Memory B cell (primary cell): ENCODE measurements around the gene NCOA7.
"Not testable (repeated sequence)": the region's sequence is repeated elsewhere in the genome, so short reads cannot be mapped to it uniquely, and the experiment has no call there.

Source experiments
- ATAC-seq: fragments of 150-1000 bp; cut with Tn5 transposase; 2 replicates; pipeline ENCODE4 v1.10.0; 2021; ENCODE audit warnings: low read depth, mild to moderate bottlenecking, moderate library complexity
- DNase-seq, 2 donors: peaks; one replicate each; pipeline ENCODE4 v3.0.0; 2022; ENCODE audit warnings: low spot score in 2 of 2
- H3K27ac Mint-ChIP-seq: one replicate; pipeline ENCODE4 v1.8.0; 2022; ENCODE audit warnings: mild to moderate bottlenecking, moderate library complexity, mixed read lengths
- H3K27me3 Mint-ChIP-seq: one replicate; pipeline ENCODE4 v1.8.0; 2022; ENCODE audit warnings: mixed read lengths
- H3K36me3 Mint-ChIP-seq: one replicate; pipeline ENCODE4 v1.8.0; 2022; ENCODE audit warnings: mild to moderate bottlenecking, mixed read lengths
- H3K4me1 Mint-ChIP-seq: one replicate; pipeline ENCODE4 v1.8.0; 2022; ENCODE audit warnings: mixed read lengths
- H3K4me3 Mint-ChIP-seq: one replicate; pipeline ENCODE4 v1.8.0; 2022; ENCODE audit warnings: mild to moderate bottlenecking, moderate library complexity, mixed read lengths
- H3K9me3 Mint-ChIP-seq: one replicate; pipeline ENCODE4 v1.8.0; 2022; ENCODE audit warnings: mixed read lengths

The NCOA7 gene

GRCh38 chr6:125939791-125940190, 149.0 kb downstream of the NCOA7 start:
- H3K4me3 Mint-ChIP-seq, result no peak overlapping the region
- H3K27me3 Mint-ChIP-seq, result peaks cover 11% of the 10 kb centered on the region
- DNase-seq (no peak), ATAC-seq (no peak)
- no peaks in the 10 kb centered on the region for H3K36me3 Mint-ChIP-seq
- H3K9me3 Mint-ChIP-seq, result no peaks in the 10 kb centered on the region
- no peaks in the 10 kb centered on the region for H3K4me1 Mint-ChIP-seq
- no peak overlapping the region for H3K27ac Mint-ChIP-seq

- DNase-seq (no peak), ATAC-seq (no peak)
- Mint-ChIP-seq H3K9me3 (no peaks in the 10 kb centered on the region), H3K4me1 (no peaks in the 10 kb centered on the region), H3K27me3 (peaks cover 11% of the 10 kb centered on the region), H3K36me3 (no peaks in the 10 kb centered on the region), H3K27ac (no peak overlapping the region), H3K4me3 (no peak overlapping the region)
Measured at GRCh38 chr6:125940247-125941041, 149.7 kb downstream of the NCOA7 start.

DNA sequence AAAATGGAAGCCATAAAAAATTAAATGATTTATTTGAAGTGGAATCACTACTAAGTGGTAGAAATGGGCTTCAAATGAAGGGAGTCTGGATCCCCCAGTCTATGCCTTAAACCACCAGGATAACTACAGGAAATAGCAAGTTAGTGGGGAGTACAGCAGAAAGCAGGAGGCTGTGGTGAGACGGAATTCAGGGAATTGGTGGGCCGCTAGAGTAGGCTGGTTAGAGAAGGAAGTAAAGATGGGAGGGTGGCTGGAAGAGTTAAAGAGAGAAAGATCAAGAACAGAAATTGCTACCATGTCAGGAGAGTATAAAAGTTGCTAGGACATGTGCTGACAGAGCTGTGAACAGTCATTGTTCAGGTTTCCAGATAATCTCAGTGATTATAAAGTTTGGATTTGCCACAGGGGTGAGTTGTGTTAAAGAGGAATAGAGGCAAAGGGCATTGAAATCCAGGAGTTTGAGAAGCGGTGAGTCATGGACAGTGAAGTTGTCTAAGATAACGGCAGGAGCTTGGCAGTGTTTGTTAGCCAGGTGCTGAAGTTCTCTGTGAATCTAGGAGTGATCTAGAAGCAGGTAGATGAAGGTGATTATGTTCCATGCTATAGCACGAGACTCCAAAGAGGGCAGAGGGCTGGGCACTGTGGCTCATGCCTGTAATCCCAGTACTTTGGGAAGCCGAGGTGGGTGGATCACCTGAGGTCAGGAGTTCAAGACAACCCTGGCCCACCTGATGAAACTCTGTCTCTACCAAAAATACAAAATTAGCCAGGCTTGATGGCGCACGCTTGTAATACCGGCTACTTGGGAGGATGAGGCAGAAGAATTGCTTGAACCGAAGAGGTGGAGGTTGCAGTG, 152.1 kb downstream of the NCOA7 start:
- H3K27ac Mint-ChIP-seq, result no peak overlapping the region
- no peaks in the 10 kb centered on the region for H3K4me1 Mint-ChIP-seq
- H3K27me3 Mint-ChIP-seq, result peaks cover 13% of the 10 kb centered on the region
- DNase-seq (no peak), ATAC-seq (no peak)
- no peak overlapping the region for H3K4me3 Mint-ChIP-seq
- H3K36me3 Mint-ChIP-seq, result no peaks in the 10 kb centered on the region
- H3K9me3 Mint-ChIP-seq, result no peaks in the 10 kb centered on the region

- ATAC-seq, result no peak
- no peak overlapping the region for H3K27ac Mint-ChIP-seq
- peaks cover 16% of the 10 kb centered on the region for H3K27me3 Mint-ChIP-seq
- no peak for DNase-seq
- H3K4me3 Mint-ChIP-seq, result no peak overlapping the region
- H3K36me3 Mint-ChIP-seq, result no peaks in the 10 kb centered on the region
- no peaks in the 10 kb centered on the region for H3K4me1 Mint-ChIP-seq
- H3K9me3 Mint-ChIP-seq, result no peaks in the 10 kb centered on the region
Measured at GRCh38 chr6:125943528-125944433, 153.0 kb downstream of the NCOA7 start.

- no peak overlapping the region for H3K4me3 Mint-ChIP-seq
- H3K27ac Mint-ChIP-seq, result no peak overlapping the region
- no peak for ATAC-seq
- H3K9me3 Mint-ChIP-seq, result no peaks in the 10 kb centered on the region
- no peak for DNase-seq
- H3K4me1 Mint-ChIP-seq, result no peaks in the 10 kb centered on the region
- peaks cover 16% of the 10 kb centered on the region for H3K27me3 Mint-ChIP-seq
- no peaks in the 10 kb centered on the region for H3K36me3 Mint-ChIP-seq
Measured at GRCh38 chr6:125944434-125944816, 153.7 kb downstream of the NCOA7 start.

DNA sequence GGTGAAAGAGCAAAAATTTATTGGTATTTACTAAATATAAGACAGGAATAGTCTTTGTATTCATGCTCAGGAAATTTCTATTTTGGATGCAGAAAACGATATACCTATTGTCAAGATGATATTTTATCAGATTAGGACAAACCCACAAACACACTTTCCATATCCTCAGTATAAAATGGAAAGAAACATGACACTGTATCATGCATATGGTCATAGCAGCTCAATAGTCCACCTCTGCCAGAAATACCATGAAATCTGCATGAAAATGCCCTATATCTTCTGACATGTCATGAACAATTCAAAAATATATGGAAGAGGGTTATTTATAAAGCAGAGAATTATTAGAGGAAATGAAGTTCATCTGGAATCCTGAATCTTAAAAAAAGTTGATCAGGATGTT, 154.1 kb downstream of the NCOA7 start:
- Mint-ChIP-seq H3K27me3 (peaks cover 14% of the 10 kb centered on the region), H3K9me3 (no peaks in the 10 kb centered on the region), H3K4me3 (no peak overlapping the region), H3K36me3 (no peaks in the 10 kb centered on the region), H3K4me1 (no peaks in the 10 kb centered on the region), H3K27ac (no peak overlapping the region)
- no peak for ATAC-seq
- no peak for DNase-seq

DNA sequence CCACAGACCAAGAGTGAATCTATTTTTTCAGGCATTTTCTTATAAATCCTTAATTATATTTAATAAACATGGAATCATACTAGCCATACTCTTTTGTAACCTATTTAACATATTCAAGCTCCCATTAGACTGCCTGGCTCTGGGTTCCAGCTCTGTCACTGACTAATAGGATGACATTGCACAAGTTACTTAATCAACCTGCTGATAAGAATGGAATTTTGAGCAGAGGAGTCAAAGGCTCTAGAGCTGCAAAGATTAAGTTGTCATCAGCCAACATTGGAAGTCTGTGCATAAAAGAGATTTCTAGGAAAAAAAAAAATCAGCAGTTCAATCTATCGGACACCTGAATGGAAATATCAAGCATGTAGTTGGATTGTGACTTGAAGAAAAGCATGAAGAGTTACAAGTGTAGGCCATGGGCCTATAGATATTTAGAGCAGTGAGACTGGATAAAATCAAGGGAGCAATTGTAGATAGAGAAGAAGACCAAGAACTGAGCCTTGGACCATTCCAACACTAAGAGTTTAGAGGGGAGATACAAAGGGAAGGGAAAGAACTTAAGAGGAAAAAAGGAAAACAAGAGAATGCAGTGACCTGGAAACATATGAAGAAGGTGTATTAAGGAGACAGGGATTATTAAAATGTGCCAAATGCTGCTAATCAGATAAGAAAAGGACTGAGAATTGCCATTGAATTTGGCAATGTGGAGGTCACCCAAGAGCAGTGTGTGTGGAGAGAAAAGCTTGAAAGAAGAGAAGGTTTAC, 154.8 kb downstream of the NCOA7 start:
- H3K27me3 Mint-ChIP-seq, result peaks cover 14% of the 10 kb centered on the region
- H3K27ac Mint-ChIP-seq, result no peak overlapping the region
- H3K9me3 Mint-ChIP-seq, result no peaks in the 10 kb centered on the region
- no peak overlapping the region for H3K4me3 Mint-ChIP-seq
- ATAC-seq (no peak), DNase-seq (no peak)
- no peaks in the 10 kb centered on the region for H3K4me1 Mint-ChIP-seq
- no peaks in the 10 kb centered on the region for H3K36me3 Mint-ChIP-seq

GRCh38 chr6:125947615-125948014, 156.9 kb downstream of the NCOA7 start:
- H3K4me1 Mint-ChIP-seq, result no peaks in the 10 kb centered on the region
- H3K4me3 Mint-ChIP-seq, result no peak overlapping the region
- H3K27me3 Mint-ChIP-seq, result peaks cover 11% of the 10 kb centered on the region
- DNase-seq (no peak), ATAC-seq (no peak)
- H3K9me3 Mint-ChIP-seq, result no peaks in the 10 kb centered on the region
- no peaks in the 10 kb centered on the region for H3K36me3 Mint-ChIP-seq
- H3K27ac Mint-ChIP-seq, result no peak overlapping the region

DNA sequence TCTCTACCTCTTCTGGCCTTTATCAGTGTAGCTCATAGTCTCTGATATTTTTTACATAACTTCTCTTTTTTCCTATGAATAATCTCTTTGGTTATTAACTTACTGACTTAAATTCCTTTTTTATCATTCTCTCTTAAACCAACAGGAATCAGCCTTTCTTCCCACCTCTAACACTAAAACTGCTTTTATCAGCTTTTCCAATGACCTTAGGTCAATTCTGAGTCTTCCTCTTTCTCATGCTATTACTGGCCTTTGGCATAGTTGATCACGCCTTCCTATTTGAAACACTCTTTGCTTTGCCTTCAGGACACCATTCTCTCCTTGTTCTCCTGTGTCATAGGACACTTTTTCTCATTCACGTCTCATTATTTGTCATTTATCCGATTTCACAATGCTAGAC, 157.7 kb downstream of the NCOA7 start:
- no peak overlapping the region for H3K4me3 Mint-ChIP-seq

DNA sequence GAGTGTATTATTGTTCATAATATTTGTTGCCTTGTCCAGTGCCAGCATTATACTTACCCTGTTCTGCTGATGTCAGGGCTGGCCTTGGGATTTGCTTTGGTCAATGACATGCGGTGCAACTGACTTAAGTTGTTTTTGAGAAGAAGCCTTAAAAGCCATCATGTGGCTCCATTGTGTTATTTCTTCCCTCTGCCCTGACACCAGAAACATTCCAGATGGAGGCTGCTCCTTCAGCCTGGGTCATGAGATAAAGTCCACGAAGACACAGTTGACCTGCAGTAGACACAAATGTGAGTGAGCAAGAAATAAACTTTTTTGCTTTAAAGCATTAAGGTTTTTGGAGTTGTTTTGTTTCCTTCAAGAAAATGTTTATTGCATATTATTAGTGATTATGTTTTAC, 158.3 kb downstream of the NCOA7 start:
- ATAC-seq, result no peak
- no peak for DNase-seq
- Mint-ChIP-seq H3K36me3 (no peaks in the 10 kb centered on the region), H3K4me1 (no peaks in the 10 kb centered on the region), H3K27me3 (peaks cover 8% of the 10 kb centered on the region), H3K9me3 (no peaks in the 10 kb centered on the region), H3K4me3 (no peak overlapping the region), H3K27ac (no peak overlapping the region)

More for the DNA sequence above, 157.7 kb downstream of the NCOA7 start:
- Mint-ChIP-seq H3K36me3 (no peaks in the 10 kb centered on the region), H3K4me1 (no peaks in the 10 kb centered on the region), H3K27ac (no peak overlapping the region), H3K9me3 (no peaks in the 10 kb centered on the region), H3K27me3 (peaks cover 8% of the 10 kb centered on the region)
- no peak for DNase-seq
- ATAC-seq, result no peak

GRCh38 chr6:125950293-125950692, 159.5 kb downstream of the NCOA7 start:
- DNase-seq, result no peak
- Mint-ChIP-seq H3K27me3 (peaks cover 8% of the 10 kb centered on the region), H3K36me3 (no peaks in the 10 kb centered on the region), H3K4me3 (no peak overlapping the region), H3K4me1 (no peaks in the 10 kb centered on the region), H3K9me3 (no peaks in the 10 kb centered on the region), H3K27ac (no peak overlapping the region)
- ATAC-seq, result no peak

DNA sequence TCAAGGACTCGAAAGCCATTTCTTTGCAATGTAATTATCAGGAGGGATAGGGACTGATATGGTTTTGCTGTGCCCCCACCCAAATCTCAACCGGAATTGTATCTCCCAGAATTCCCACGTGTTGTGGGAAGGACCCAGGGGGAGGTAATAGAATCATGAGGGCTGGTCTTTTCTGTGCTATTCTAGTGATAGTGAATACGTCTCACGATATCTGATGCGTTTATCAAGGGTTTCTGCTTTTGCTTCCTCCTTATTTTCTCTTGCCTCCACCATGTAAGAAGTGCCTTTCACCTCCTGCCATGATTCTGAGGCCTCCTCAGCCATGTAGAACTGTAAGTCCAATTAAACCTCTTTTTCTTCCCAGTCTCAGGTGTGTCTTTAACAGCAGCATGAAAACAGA, 160.0 kb downstream of the NCOA7 start:
- H3K27me3 Mint-ChIP-seq, H3K36me3 Mint-ChIP-seq, H3K4me1 Mint-ChIP-seq, ATAC-seq, DNase-seq, H3K9me3 Mint-ChIP-seq, H3K4me3 Mint-ChIP-seq, H3K27ac Mint-ChIP-seq: not testable (repeated sequence)

- ATAC-seq (no peak), DNase-seq (no peak)
- H3K27me3 Mint-ChIP-seq, result peaks cover 7% of the 10 kb centered on the region
- H3K36me3 Mint-ChIP-seq, result no peaks in the 10 kb centered on the region
- no peak overlapping the region for H3K4me3 Mint-ChIP-seq
- H3K4me1 Mint-ChIP-seq, result peaks cover 3% of the 10 kb centered on the region
- H3K27ac Mint-ChIP-seq, result no peak overlapping the region
- H3K9me3 Mint-ChIP-seq, result no peaks in the 10 kb centered on the region
Measured at GRCh38 chr6:125951323-125951722, 160.6 kb downstream of the NCOA7 start.
